GM12801 (cell line): Measurements from ENCODE around the gene ATP13A2.

Experiments
- CTCF ChIP-seq: IDR thresholded peaks from one replicate; pipeline ENCODE4 v1.5.1; 2011; ENCODE audit warnings: control low read depth; ENCODE audit not compliant: insufficient read length; ENCODE audit errors: extremely low read depth

The ATP13A2 gene

GRCh38 chr1:17045150-17045549 is 33.4 kb upstream of the ATP13A2 start:
- no peak for TF ChIP-seq CTCF

- TF ChIP-seq CTCF = no peak
Observed at GRCh38 chr1:17043676-17044075, 31.9 kb upstream of the ATP13A2 start.

GRCh38 chr1:17040135-17040534 is 28.4 kb upstream of the ATP13A2 start:
- no peak for TF ChIP-seq CTCF

GRCh38 chr1:17039522-17039921 is 27.8 kb upstream of the ATP13A2 start:
- no peak for TF ChIP-seq CTCF

GRCh38 chr1:17033481-17033880 is 21.8 kb upstream of the ATP13A2 start:
- no peak for TF ChIP-seq CTCF

GRCh38 chr1:17032741-17033140 is 21.0 kb upstream of the ATP13A2 start:
- TF ChIP-seq CTCF = no peak

GRCh38 chr1:17031436-17031835 is 19.7 kb upstream of the ATP13A2 start:
- TF ChIP-seq CTCF = no peak

GRCh38 chr1:17030206-17030605 is 18.5 kb upstream of the ATP13A2 start:
- TF ChIP-seq CTCF = no peak
